ENCODE data around the gene RASAL1. TPM values are rescaled to one million over a fixed set of nuclear protein-coding genes. Genes with fewer than 3 reads are reported as not detected.

RASAL1 gene
- total RNA-seq, 1 donor from 2014 or later = not detected

DNA sequence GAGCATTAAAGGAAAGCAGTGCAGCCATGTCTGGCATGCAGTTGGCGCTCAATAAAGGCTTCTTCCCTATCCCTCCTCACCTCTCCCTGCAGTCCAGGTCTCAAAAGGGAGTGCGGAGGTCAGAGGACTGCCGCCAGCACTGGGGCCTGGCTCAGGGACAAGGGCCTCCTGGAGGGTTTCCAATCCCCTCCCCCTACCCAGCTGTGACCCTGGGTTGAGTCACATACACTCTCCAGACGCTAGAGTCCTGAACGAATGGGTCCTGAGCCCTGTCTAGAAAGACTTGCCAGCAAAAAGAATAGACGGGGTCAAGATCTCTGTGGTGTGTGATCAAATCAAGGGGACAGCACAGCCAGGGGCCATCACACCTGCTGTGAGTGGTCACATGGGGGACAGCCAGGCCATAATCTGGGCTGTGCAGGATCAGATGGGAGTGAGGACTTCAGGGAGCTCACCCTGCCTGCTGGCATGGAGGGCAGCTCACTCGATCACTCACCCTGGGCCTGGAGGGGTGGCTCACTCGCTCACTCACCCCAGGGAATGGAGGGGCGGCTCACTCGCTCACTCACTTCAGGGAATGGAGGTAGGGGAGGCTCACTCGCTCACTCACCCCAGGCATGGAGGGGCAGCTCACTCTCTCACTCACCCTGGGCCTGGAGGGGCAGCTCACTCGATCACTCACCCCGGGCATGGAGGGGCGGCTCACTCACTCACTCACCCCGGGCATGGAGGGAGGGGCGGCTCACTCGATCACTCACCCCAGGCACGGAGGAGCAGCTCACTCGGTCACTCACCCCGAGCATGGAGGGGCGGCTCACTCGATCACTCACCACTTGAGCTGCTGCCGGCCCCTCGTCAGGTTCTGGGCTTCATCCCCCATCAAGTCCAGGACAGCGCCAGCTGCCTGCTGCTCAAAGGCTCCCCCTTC lies 26.8 kb upstream of the RASAL1 start:
- intact Hi-C loops (cut with DNase I) = no loop called here
- DNase-seq (ENCODE audit: low spot score) = no peak

DNA sequence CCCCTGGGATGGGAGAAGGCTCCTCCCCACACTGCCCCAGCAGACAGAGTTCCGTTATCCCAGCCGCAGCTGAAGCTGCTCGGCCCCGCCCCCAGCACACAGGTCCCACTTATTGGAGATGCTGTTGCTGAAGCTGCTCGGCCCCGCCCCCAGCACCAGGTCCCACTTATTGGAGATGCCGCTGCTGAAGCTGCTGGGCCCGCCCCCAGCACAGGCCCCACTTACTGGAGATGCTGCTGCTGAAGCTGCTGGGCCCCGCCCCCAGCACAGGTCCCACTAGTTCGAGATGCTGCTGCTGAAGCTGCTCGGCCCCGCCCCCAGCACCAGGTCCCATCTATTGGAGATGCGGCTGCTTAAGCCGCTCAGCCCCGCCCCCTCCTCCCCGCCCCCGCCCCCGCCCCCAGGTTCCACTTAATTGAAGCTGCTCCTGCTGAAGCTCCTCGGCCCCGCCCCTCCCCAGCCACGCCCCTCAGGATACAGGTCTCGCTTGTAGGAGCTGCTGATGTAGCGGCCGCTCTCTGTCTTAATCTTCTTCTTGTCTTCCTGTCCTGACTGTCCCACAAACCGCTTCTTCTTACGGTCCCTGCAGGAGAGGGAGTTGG lies 26.0 kb upstream of the RASAL1 start:
- intact Hi-C loops (cut with DNase I) = no loop called here
- DNase-seq (ENCODE audit: low spot score) = no peak

DNA sequence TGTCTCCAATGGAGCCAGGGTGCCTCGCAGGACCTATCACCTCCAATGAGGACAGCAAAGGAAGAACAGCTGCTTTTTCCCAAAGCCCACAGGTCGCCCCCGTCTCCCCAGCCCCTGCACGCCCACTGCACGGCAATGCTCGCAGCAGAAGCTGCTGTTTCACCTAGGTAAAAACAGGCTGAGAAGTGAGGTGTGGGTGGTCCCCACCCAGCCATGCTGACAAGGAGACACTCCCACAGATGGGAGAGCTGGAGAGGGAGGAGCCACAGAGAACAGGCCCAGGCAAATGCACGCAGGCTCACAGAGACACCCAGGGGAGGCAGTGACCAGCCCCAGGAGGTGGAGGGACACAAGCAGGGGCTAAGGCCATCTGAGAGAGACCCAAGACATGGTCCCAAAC lies 24.4 kb upstream of the RASAL1 start:
- no peak for DNase-seq (ENCODE audit: low spot score)
- intact Hi-C loops (cut with DNase I) = no loop called here

DNA sequence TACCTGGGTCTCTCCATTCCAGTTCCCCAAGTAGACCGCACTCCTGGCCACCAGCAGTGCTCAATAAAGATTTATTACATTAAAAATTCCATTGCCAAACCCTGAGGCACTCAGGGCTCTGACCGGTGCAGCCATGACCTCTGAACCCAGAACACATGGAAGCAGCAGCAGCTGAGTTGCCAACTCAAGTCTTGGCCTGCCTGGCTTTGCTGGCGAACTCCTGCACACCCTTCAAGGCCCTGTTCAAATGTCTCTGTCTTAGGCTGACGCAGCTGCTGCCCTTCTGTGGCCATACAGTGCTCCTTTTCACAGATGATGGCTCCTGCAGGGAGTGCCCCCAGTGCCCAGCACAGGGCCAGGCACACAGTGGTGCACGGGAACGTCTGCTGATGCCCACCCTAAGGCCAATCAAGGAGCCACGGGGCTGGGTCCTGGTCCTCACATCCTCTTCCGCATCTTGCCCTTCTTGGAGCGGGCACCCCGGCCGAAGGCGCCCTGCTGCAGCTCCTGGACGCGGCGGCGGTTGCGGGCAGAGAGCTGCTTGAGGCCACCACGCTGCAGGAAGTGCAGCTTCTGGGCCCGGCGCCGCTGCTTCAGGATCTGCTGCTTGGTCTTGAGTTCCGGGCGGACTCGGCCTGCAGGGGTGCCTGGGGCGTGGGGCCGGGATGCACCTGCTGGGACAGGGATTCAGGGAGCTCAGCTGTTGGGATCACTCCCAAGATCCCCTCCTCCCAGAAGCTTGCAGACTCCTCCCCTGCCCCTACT lies 23.1 kb upstream of the RASAL1 start:
- intact Hi-C loops (cut with DNase I) = no loop called here
- no peak for DNase-seq (ENCODE audit: low spot score)

GRCh38 chr12:113157218-113157859 lies 21.8 kb upstream of the RASAL1 start:
- intact Hi-C loops (cut with DNase I) = no loop called here
- DNase-seq (ENCODE audit: low spot score) = no peak

GRCh38 chr12:113155646-113156045 lies 20.1 kb upstream of the RASAL1 start:
- intact Hi-C loops (cut with DNase I) = no loop called here
- no peak for DNase-seq (ENCODE audit: low spot score)

- no peak for DNase-seq (ENCODE audit: low spot score)
- intact Hi-C loops (cut with DNase I) = no loop called here
Observed at GRCh38 chr12:113155060-113155459, 19.5 kb upstream of the RASAL1 start.

DNA sequence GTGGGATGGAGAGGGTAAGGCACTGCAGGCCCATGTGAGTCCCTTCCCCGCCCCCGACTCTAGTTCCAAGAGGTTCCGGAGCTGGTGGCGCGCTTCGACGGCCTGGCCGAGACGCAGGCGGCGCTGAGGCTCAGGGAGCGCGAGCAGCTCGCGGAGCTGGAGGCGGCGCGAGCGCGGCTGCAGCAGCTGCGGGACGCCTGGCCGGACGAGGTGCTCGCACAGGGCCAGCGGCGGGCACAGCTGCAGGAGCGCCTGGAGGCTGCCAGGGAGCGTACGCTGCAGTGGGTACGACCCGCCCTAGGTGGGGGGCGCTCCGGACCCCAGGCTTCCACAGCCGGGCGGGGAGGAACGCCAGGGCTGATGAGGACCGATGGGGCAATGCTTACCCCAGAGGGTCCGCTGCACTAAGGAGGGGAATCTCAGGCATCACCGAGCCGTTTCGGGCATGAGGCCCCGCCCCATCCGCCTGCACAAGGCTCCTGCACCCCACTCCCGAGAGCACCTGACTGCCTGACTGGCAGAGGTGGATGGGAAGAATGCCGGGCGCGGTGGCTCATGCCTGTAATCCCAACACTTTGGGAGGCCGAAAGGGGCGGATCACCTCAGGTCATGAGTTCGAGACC lies 18.9 kb upstream of the RASAL1 start:
- intact Hi-C loops (cut with DNase I) = no loop called here
- no peak for DNase-seq (ENCODE audit: low spot score)

GRCh38 chr12:113152835-113153814 lies 17.6 kb upstream of the RASAL1 start:
- intact Hi-C loops (cut with DNase I) = loop anchor here (2.0 kb wide), 1 partner anchor 104 kb away; no protein-coding TSS in a partner anchor
- no peak for DNase-seq (ENCODE audit: low spot score)

GRCh38 chr12:113152196-113152834 lies 16.8 kb upstream of the RASAL1 start:
- intact Hi-C loops (cut with DNase I) = loop anchor here (2.0 kb wide), 1 partner anchor 104 kb away; no protein-coding TSS in a partner anchor
- no peak for DNase-seq (ENCODE audit: low spot score)

DNA sequence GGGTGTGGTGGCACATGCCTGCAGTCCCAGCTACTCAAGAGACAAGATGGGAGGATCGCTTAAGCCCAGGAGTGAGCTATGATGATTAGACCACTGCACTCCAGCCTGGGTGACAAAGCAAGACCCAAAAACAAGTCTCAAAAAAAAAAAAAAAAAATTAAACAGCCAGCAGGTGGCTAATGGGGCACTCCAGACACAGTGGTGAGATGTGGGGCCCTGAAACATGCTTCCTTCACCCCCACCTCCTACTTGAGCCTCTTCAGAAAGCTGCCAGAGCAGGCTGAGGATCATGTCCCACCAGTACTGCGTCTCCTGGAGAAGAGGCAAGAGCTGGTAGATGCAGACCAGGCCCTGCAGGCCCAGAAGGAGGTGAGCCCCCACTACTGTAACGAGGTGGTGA lies 16.1 kb upstream of the RASAL1 start:
- DNase-seq (ENCODE audit: low spot score) = no peak
- intact Hi-C loops (cut with DNase I) = loop anchor here (2.0 kb wide), 1 partner anchor 103 kb away; no protein-coding TSS in a partner anchor

- no peak for DNase-seq (ENCODE audit: low spot score)
- intact Hi-C loops (cut with DNase I) = no loop called here
Observed at GRCh38 chr12:113149361-113150150, 14.0 kb upstream of the RASAL1 start, which contains the start of gene CFAP73. Gene CFAP73 (plus strand): TSS chr12:113149724. CDS start chr12:113149858, 134 bp downstream.

DNA sequence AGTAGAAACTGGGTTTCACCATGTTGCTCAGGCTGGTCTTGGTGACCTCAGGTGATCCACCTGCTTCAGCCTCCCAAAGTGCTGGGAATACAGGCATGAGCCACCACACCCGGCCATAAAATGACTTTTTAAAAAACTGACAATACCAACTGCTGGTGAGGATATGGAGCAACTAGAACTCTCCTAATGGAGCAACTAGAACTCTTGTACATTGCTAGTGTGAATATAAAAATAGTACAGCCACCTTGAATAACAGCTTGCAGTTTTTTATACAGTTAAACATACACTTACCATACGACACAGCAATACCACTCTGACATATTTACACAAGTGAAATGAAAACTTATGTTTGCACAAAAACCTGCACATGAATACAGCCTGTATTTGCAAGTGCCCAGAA lies 11.4 kb upstream of the RASAL1 start:
- intact Hi-C loops (cut with DNase I) = no loop called here
- no peak for DNase-seq (ENCODE audit: low spot score)

GRCh38 chr12:113145720-113146551 lies 10.4 kb upstream of the RASAL1 start:
- no peak for DNase-seq (ENCODE audit: low spot score)
- intact Hi-C loops (cut with DNase I) = no loop called here

GRCh38 chr12:113144806-113145205 lies 9.2 kb upstream of the RASAL1 start:
- no peak for DNase-seq (ENCODE audit: low spot score)
- intact Hi-C loops (cut with DNase I) = no loop called here

DNA sequence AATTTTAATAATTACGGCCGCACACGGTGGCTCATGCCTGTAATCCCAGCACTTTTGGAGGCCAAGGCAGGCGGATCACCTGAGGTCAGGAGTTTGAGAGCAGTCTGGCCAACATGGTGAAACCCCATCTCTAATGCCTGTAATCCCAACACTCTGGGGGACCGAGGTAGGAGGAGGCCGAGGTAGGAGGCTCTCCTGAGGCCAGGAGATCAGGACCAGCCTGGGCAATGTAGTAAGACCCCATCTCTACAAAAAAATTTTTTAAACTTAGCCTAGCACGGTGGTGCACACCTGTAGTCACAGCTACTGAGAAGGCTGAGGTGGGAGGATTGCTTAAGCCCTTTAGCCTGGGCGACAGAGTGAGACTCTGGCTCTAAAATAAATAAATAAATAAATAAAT lies 8.4 kb upstream of the RASAL1 start:
- DNase-seq (ENCODE audit: low spot score) = no peak
- intact Hi-C loops (cut with DNase I) = no loop called here
